Measurements from ENCODE around the gene STK38. TPM values are rescaled to one million over a fixed set of nuclear protein-coding genes. Genes with fewer than 3 reads are reported as not detected.
"Not testable (repeated sequence)": the region's sequence is repeated elsewhere in the genome, so short reads cannot be mapped to it uniquely, and the experiment has no call there.

The STK38 gene
- total RNA-seq, 2 experiments from 2014 or later = 22.9 to 23.4 TPM

DNA sequence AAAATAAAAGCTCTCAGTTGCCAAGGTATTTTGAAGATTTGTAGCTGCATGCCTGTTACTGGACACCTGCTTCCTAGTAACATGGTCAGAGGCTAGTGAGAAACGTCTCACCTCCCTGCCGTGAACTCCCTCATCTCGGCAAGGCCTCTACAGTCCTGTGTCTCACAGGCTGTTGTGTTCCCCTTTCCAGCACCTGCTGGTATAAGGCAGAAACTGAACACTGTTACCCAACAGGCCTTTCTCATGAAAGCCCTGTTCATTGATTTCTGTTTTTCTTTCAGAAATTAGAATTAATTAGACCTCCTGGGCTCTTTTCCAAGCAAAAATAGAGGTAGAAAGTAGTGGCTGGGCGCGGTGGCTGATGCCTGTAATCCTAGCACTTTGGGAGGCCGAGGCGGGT is 29.3 kb upstream of the STK38 start:
- peaks cover 4% of the 10 kb centered on the region for H3K4me1 Mint-ChIP-seq (ENCODE audit: low read depth)
- TF ChIP-seq, protein P1, sequence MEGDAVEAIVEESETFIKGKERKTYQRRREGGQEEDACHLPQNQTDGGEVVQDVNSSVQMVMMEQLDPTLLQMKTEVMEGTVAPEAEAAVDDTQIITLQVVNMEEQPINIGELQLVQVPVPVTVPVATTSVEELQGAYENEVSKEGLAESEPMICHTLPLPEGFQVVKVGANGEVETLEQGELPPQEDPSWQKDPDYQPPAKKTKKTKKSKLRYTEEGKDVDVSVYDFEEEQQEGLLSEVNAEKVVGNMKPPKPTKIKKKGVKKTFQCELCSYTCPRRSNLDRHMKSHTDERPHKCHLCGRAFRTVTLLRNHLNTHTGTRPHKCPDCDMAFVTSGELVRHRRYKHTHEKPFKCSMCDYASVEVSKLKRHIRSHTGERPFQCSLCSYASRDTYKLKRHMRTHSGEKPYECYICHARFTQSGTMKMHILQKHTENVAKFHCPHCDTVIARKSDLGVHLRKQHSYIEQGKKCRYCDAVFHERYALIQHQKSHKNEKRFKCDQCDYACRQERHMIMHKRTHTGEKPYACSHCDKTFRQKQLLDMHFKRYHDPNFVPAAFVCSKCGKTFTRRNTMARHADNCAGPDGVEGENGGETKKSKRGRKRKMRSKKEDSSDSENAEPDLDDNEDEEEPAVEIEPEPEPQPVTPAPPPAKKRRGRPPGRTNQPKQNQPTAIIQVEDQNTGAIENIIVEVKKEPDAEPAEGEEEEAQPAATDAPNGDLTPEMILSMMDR (IDR thresholded peaks at IDR 0.05) = no peak
- H3K9me3 Mint-ChIP-seq = no peaks in the 10 kb centered on the region
- CTCF ChIA-PET = interaction anchor here (1.1 to 1.5 kb wide), 2 partner anchors 29 to 154 kb away, joined by 3 to 4 read pairs; partner anchors contain the start of gene STK38
- POLR2A ChIA-PET = interaction anchor here (1.2 to 1.5 kb wide), 2 partner anchors 17 to 153 kb away, joined by 4 read pairs; no protein-coding TSS in a partner anchor
- no peak overlapping the region for H3K4me3 Mint-ChIP-seq
- DNase-seq = no peak
- H3K36me3 Mint-ChIP-seq (ENCODE audit: low read depth) = no peaks in the 10 kb centered on the region
- ATAC-seq = no peak
- no peak overlapping the region for H3K27ac Mint-ChIP-seq
- intact Hi-C loops (cut with micrococcal nuclease) = no loop called here
- no peaks in the 10 kb centered on the region for H3K27me3 Mint-ChIP-seq

DNA sequence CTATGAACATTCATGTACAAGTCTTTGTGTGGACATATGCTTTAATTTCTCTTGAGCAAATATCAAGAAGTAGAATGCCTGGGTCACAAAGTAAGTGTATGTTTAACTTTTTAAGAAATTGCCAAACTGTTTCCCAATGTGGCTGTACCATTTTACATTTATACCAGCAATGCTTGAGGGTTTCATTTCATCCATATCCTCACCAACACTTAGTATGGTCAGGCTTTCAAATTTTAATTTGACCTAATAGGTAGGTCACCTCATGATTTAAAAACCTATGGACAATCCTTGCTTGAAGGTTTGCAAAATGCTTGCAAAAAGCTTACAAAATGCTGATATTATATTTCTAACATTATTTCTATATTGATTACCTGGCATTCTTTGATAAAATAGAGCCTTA is 27.4 kb upstream of the STK38 start:
- ATAC-seq = no peak

DNA sequence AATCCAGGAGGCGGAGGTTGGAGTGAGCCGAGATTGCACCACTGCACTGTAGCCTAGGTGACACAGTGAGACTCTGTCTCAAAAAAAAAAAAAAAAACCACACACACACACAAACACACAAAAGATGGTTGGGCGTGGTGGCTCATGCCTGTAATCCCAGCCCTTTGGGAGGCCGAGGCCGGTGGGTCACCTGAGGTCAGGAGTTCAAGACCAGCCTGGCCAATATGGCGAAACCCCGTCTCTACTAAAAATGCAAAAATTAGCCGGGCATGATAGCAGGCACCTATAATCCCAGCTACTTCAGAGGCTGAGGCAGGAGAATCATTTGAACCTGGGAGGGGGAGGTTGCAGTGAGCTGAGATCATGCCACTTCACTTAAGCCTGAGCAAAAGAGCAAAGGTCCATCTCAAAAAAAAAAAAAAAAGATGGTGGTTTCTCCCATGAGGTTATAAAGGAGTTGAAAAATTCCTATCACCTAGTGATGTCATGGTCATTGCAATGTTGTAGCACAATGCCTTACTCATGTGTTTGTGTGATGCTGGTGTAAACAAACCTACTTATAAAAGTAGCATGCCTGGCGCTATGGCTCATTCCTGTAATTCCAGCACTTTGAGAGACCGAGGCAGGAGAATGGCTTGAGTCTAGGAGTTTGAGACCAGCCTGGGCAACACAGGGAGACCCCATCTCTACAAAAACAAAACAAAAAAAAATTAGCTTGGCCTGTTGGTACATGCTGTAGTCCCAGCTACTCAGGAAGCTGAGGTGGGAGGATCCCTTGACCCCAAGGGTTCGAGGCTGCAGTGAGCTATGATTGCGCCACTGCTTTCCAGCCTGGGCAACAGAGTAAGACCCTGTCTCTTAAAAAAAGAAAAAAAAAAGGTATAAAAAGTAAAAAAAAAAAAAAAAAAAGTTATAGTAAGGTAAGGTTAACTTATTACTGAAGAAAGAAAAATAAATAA is 25.4 kb upstream of the STK38 start:
- H3K4me3 Mint-ChIP-seq; H3K27me3 Mint-ChIP-seq; H3K4me1 Mint-ChIP-seq (ENCODE audit: low read depth); DNase-seq; intact Hi-C loops (cut with micrococcal nuclease); H3K27ac Mint-ChIP-seq; H3K36me3 Mint-ChIP-seq (ENCODE audit: low read depth); ATAC-seq; H3K9me3 Mint-ChIP-seq: not testable (repeated sequence)
- ChIA-PET CTCF (interaction anchor here (0.8 kb wide), 1 partner anchor 17 kb away, joined by 3 read pairs; no protein-coding TSS in a partner anchor), POLR2A (interaction anchor here (1.3 kb wide), 1 partner anchor 22 kb away, joined by 4 read pairs; the partner anchor contains the start of gene SRSF3)

More for the DNA sequence above, 27.4 kb upstream of the STK38 start:
- Mint-ChIP-seq H3K27me3 (no peaks in the 10 kb centered on the region), H3K4me3 (no peak overlapping the region), H3K36me3 (ENCODE audit: low read depth) (no peaks in the 10 kb centered on the region), H3K9me3 (no peaks in the 10 kb centered on the region), H3K4me1 (ENCODE audit: low read depth) (peaks cover 6% of the 10 kb centered on the region), H3K27ac (no peak overlapping the region)
- POLR2A ChIA-PET = no interaction called here
- CTCF ChIA-PET = interaction anchor here (1.0 kb wide), 1 partner anchor 11 kb away, joined by 3 read pairs; no protein-coding TSS in a partner anchor
- DNase-seq = no peak
- intact Hi-C loops (cut with micrococcal nuclease) = no loop called here
- TF ChIP-seq, protein P1 (IDR thresholded peaks at IDR 0.05) = no peak

DNA sequence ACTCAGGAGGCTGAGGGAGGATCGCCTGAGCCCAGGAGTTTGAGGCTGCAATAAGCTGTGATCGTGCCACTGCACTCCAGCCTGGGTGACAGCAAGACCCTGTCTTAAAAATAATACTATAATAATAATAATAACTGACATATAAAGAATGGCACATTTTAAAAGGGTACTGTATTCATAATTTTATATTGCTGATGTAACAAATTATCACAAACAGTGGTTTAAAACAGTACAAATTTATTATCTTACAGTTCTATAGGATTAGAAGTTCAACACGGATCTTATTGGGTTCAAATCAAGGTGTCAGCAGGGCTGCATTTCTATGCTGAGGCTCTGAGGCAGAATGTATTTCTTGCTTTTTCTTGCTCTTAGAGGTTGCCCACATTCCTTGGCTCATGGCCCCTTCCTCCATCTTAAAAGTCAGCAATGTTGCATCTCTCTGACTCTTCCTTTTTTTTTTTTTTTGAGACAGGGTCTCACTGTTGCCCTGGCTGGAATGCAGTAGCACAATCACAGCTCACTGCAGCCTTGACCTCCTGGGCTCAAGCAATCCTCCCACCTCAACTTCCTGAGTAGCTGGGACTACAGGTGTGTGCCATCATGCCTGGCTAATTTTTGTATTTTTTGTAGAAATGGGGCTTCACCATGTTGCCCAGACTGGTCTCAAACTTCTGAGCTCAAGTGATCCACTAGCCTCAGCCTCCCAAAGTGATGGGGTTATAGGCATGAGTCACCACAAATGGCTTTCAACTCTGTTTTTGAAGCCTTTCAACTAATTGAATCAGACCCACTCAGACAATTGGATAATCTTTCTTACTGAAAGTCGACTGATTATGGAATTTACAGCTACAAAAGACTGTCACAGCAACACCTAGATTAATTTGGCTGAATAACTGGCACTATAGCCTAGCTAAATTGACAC is 24.1 kb upstream of the STK38 start:
- POLR2A ChIA-PET = interaction anchor here (1.3 kb wide), 1 partner anchor 23 kb away, joined by 4 read pairs; the partner anchor contains the start of gene SRSF3

More for the DNA sequence above, 24.1 kb upstream of the STK38 start:
- TF ChIP-seq, protein P1 (IDR thresholded peaks at IDR 0.05) = no peak
- Mint-ChIP-seq H3K9me3 (no peaks in the 10 kb centered on the region), H3K4me3 (no peak overlapping the region), H3K36me3 (ENCODE audit: low read depth) (no peaks in the 10 kb centered on the region), H3K27ac (no peak overlapping the region), H3K4me1 (ENCODE audit: low read depth) (peaks cover 3% of the 10 kb centered on the region), H3K27me3 (no peaks in the 10 kb centered on the region)
- no peak for DNase-seq
- intact Hi-C loops (cut with micrococcal nuclease) = no loop called here
- CTCF ChIA-PET = no interaction called here
- no peak for ATAC-seq
